ENCODE measurements around the gene MATK. TPM values are rescaled to one million over a fixed set of nuclear protein-coding genes. Genes with fewer than 3 reads are reported as not detected.

MATK gene
- polyA plus RNA-seq, 1 donor from 2014 or later, result 2.6 TPM

GRCh38 chr19:3733549-3734309 lies 52.5 kb downstream of the MATK start:
- Histone ChIP-seq H3K27me3 (ENCODE audit: insufficient read depth, low read depth, low read length) (no peaks in the 10 kb centered on the region), H3K36me3 (ENCODE audit: insufficient read depth, low read length) (no peaks in the 10 kb centered on the region), H3K27ac (ENCODE audit: low read length) (no peak overlapping the region), H3K79me2 (replicated peaks; ENCODE audit: insufficient read depth, low read length) (no peaks in the 10 kb centered on the region), H3K9me2 (ENCODE audit: insufficient read depth, low read length) (no peaks in the 10 kb centered on the region), H3K4me2 (ENCODE audit: low read length) (no peak overlapping the region), H2AFZ (ENCODE audit: low read depth, low read length) (no peak overlapping the region), H3K9ac (ENCODE audit: low read length) (no peak overlapping the region), H3F3A (ENCODE audit: insufficient read depth, low read length, poor library complexity, severe bottlenecking) (no peaks in the 10 kb centered on the region), H3K4me3 (ENCODE audit: low read length) (no peak overlapping the region), H3K9me3 (ENCODE audit: low read length) (no peaks in the 10 kb centered on the region), H4K20me1 (ENCODE audit: insufficient read depth) (no peaks in the 10 kb centered on the region)
- TF ChIP-seq REST (IDR thresholded peaks at IDR 0.05; ENCODE audit: borderline replicate concordance) (no peak), TAF1 (IDR thresholded peaks at IDR 0.05; ENCODE audit: low read depth) (no peak), POLR2AphosphoS5 (IDR thresholded peaks at IDR 0.05) (no peak), MXI1 (conservative IDR thresholded peaks at IDR 0.05; ENCODE audit: poor library complexity, severe bottlenecking) (no peak), EZH2 (IDR thresholded peaks at IDR 0.05; ENCODE audit: borderline replicate concordance, insufficient read depth, low read length, poor library complexity, severe bottlenecking) (no peak), RAD21 (conservative IDR thresholded peaks at IDR 0.05) (no peak), SMC3 (conservative IDR thresholded peaks at IDR 0.05; ENCODE audit: poor library complexity) (no peak), EP300 (conservative IDR thresholded peaks at IDR 0.05; ENCODE audit: poor library complexity, severe bottlenecking) (no peak)
- TF ChIP-seq, protein P1, sequence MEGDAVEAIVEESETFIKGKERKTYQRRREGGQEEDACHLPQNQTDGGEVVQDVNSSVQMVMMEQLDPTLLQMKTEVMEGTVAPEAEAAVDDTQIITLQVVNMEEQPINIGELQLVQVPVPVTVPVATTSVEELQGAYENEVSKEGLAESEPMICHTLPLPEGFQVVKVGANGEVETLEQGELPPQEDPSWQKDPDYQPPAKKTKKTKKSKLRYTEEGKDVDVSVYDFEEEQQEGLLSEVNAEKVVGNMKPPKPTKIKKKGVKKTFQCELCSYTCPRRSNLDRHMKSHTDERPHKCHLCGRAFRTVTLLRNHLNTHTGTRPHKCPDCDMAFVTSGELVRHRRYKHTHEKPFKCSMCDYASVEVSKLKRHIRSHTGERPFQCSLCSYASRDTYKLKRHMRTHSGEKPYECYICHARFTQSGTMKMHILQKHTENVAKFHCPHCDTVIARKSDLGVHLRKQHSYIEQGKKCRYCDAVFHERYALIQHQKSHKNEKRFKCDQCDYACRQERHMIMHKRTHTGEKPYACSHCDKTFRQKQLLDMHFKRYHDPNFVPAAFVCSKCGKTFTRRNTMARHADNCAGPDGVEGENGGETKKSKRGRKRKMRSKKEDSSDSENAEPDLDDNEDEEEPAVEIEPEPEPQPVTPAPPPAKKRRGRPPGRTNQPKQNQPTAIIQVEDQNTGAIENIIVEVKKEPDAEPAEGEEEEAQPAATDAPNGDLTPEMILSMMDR (IDR thresholded peaks at IDR 0.05; ENCODE audit: poor library complexity, severe bottlenecking), result no peak

DNA sequence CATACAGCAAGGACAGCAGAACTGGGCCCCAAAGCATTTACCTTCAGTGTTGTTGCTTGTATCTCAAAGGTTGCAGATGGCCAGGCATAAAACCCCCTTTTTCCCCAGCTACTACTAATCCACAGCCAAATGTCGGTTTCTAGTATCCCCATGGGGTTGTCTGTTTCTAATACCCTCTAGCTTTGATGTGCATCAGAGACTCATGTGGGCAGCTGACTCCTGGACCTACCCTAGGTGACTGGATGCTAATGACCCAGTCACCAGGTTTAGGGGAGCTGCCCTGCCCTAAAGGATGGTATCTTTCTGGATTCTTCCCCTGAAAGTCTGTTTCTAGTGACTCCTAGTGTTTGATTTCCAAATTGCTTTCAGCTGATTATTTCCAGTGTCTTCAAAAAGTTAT lies 54.1 kb downstream of the MATK start:
- Histone ChIP-seq H3K9ac (ENCODE audit: low read length) (no peak overlapping the region), H3K27ac (ENCODE audit: low read length) (no peak overlapping the region), H3K9me3 (ENCODE audit: low read length) (no peaks in the 10 kb centered on the region), H3K4me2 (ENCODE audit: low read length) (no peak overlapping the region), H4K20me1 (ENCODE audit: insufficient read depth) (no peaks in the 10 kb centered on the region), H2AFZ (ENCODE audit: low read depth, low read length) (no peak overlapping the region), H3K27me3 (ENCODE audit: insufficient read depth, low read depth, low read length) (no peaks in the 10 kb centered on the region), H3K4me3 (ENCODE audit: low read length) (no peak overlapping the region), H3K9me2 (ENCODE audit: insufficient read depth, low read length) (no peaks in the 10 kb centered on the region), H3K79me2 (replicated peaks; ENCODE audit: insufficient read depth, low read length) (no peaks in the 10 kb centered on the region), H3F3A (ENCODE audit: insufficient read depth, low read length, poor library complexity, severe bottlenecking) (no peaks in the 10 kb centered on the region), H3K36me3 (ENCODE audit: insufficient read depth, low read length) (no peaks in the 10 kb centered on the region)
- TF ChIP-seq POLR2AphosphoS5 (IDR thresholded peaks at IDR 0.05) (no peak), REST (IDR thresholded peaks at IDR 0.05; ENCODE audit: borderline replicate concordance) (no peak), MXI1 (conservative IDR thresholded peaks at IDR 0.05; ENCODE audit: poor library complexity, severe bottlenecking) (no peak)

Measured in neural cell (in vitro differentiated cells).